Measurements from ENCODE around the gene KIF4A.
"Not testable (repeated sequence)": the region's sequence is repeated elsewhere in the genome, so short reads cannot be mapped to it uniquely, and the experiment has no call there.

The KIF4A gene

GRCh38 chrX:70289168-70289792 lies 624 bp upstream of the KIF4A start:
- no peak for TF ChIP-seq CTCF (conservative IDR thresholded peaks at IDR 0.05; ENCODE audit: control insufficient read depth, insufficient read depth, low read depth, low read length)

GRCh38 chrX:70292788-70293187 lies 2.9 kb downstream of the KIF4A start:
- DNase-seq (ENCODE audit: low read depth) = no peak
- no peak overlapping the region for H3K4me3 ChIP-seq (ENCODE audit: control insufficient read depth, low read depth, low read length)
- no peak for TF ChIP-seq CTCF (conservative IDR thresholded peaks at IDR 0.05; ENCODE audit: control insufficient read depth, insufficient read depth, low read depth, low read length)

More at GRCh38 chrX:70289168-70289792, 624 bp upstream of the KIF4A start:
- H3K4me3 ChIP-seq (ENCODE audit: control insufficient read depth, low read depth, low read length) = peak overlapping the region; percentile 75
- peak; percentile 19 for DNase-seq (ENCODE audit: low read depth)

- TF ChIP-seq CTCF (conservative IDR thresholded peaks at IDR 0.05; ENCODE audit: control insufficient read depth, insufficient read depth, low read depth, low read length) = no peak
- DNase-seq (ENCODE audit: low read depth) = peak; percentile 36
- H3K4me3 ChIP-seq (ENCODE audit: control insufficient read depth, low read depth, low read length) = no peak overlapping the region
Measured at GRCh38 chrX:70293621-70294020, 3.7 kb downstream of the KIF4A start.

GRCh38 chrX:70301716-70302115 lies 11.8 kb downstream of the KIF4A start:
- no peak for TF ChIP-seq CTCF (conservative IDR thresholded peaks at IDR 0.05; ENCODE audit: control insufficient read depth, insufficient read depth, low read depth, low read length)
- DNase-seq (ENCODE audit: low read depth) = peak; percentile 18
- no peak overlapping the region for H3K4me3 ChIP-seq (ENCODE audit: control insufficient read depth, low read depth, low read length)

- TF ChIP-seq CTCF (conservative IDR thresholded peaks at IDR 0.05; ENCODE audit: control insufficient read depth, insufficient read depth, low read depth, low read length) = no peak
- DNase-seq (ENCODE audit: low read depth) = peak; percentile 48
- H3K4me3 ChIP-seq (ENCODE audit: control insufficient read depth, low read depth, low read length) = no peak overlapping the region
Measured at GRCh38 chrX:70313503-70313902, 23.6 kb downstream of the KIF4A start.

- DNase-seq (ENCODE audit: low read depth) = no peak
Measured at GRCh38 chrX:70322784-70323183, 32.9 kb downstream of the KIF4A start.

GRCh38 chrX:70323628-70324027 lies 33.7 kb downstream of the KIF4A start:
- DNase-seq (ENCODE audit: low read depth); H3K4me3 ChIP-seq (ENCODE audit: control insufficient read depth, low read depth, low read length): not testable (repeated sequence)

More at GRCh38 chrX:70322784-70323183, 32.9 kb downstream of the KIF4A start:
- no peak overlapping the region for H3K4me3 ChIP-seq (ENCODE audit: control insufficient read depth, low read depth, low read length)
- TF ChIP-seq CTCF (conservative IDR thresholded peaks at IDR 0.05; ENCODE audit: control insufficient read depth, insufficient read depth, low read depth, low read length) = no peak

Measured in fibroblast of mammary gland (primary cell).